Cerebellar nuclear complex (tissue), 1 donor: ENCODE results near the gene SLC26A1.
A peak's percentile ranks its signal among the peaks of the same experiment; 100 is the strongest.
"Not testable (repeated sequence)": the region's sequence is repeated elsewhere in the genome, so short reads cannot be mapped to it uniquely, and the experiment has no call there.

Experiments used
- DNase-seq, 2 experiments: peaks; one replicate each; lab custom pipeline; 2025; lab: John Stamatoyannopoulos, UW

Gene SLC26A1

GRCh38 chr4:982814-983213, 10.4 kb downstream of the SLC26A1 start:
- no peak for DNase-seq

GRCh38 chr4:982291-982690, 10.9 kb downstream of the SLC26A1 start:
- no peak for DNase-seq

- no peak for DNase-seq
Observed at GRCh38 chr4:978957-979701, 14.1 kb downstream of the SLC26A1 start.

- DNase-seq = not testable (repeated sequence)
Observed at GRCh38 chr4:976016-976415, 17.2 kb downstream of the SLC26A1 start.

GRCh38 chr4:974668-975067, 18.5 kb downstream of the SLC26A1 start:
- no peak for DNase-seq

- peak in 1 of 2 experiments; percentile 47 for DNase-seq
Observed at GRCh38 chr4:973431-974397, 19.5 kb downstream of the SLC26A1 start, which contains the start of gene DGKQ. Gene DGKQ, minus strand, starts transcription at chr4:973569. Its CDS starts 87 bp downstream, at chr4:973482.

GRCh38 chr4:972651-973424, 20.4 kb downstream of the SLC26A1 start:
- DNase-seq = no peak

- no peak for DNase-seq
Observed at GRCh38 chr4:971666-972500, 21.3 kb downstream of the SLC26A1 start.

- no peak for DNase-seq
Observed at GRCh38 chr4:970854-971520, 22.2 kb downstream of the SLC26A1 start.

- no peak for DNase-seq
Observed at GRCh38 chr4:970046-970745, 23.0 kb downstream of the SLC26A1 start.

GRCh38 chr4:968621-969394, 24.4 kb downstream of the SLC26A1 start:
- DNase-seq = no peak

- DNase-seq = no peak
Observed at GRCh38 chr4:968221-968620, 25.0 kb downstream of the SLC26A1 start.

- no peak for DNase-seq
Observed at GRCh38 chr4:967113-968104, 25.8 kb downstream of the SLC26A1 start.

GRCh38 chr4:966266-967112, 26.7 kb downstream of the SLC26A1 start:
- no peak for DNase-seq

- no peak for DNase-seq
Observed at GRCh38 chr4:965766-966134, 27.5 kb downstream of the SLC26A1 start.

GRCh38 chr4:965048-965765, 28.0 kb downstream of the SLC26A1 start:
- no peak for DNase-seq
